GM19452 (cell line): ENCODE measurements around the gene SRSF9.

Experiments used
- ATAC-seq: cut with Tn5 transposase; IDR thresholded peaks from one replicate; pipeline ENCODE4 v1.9.1; 2021; ENCODE audit not compliant: unreplicated experiment

The SRSF9 gene

DNA sequence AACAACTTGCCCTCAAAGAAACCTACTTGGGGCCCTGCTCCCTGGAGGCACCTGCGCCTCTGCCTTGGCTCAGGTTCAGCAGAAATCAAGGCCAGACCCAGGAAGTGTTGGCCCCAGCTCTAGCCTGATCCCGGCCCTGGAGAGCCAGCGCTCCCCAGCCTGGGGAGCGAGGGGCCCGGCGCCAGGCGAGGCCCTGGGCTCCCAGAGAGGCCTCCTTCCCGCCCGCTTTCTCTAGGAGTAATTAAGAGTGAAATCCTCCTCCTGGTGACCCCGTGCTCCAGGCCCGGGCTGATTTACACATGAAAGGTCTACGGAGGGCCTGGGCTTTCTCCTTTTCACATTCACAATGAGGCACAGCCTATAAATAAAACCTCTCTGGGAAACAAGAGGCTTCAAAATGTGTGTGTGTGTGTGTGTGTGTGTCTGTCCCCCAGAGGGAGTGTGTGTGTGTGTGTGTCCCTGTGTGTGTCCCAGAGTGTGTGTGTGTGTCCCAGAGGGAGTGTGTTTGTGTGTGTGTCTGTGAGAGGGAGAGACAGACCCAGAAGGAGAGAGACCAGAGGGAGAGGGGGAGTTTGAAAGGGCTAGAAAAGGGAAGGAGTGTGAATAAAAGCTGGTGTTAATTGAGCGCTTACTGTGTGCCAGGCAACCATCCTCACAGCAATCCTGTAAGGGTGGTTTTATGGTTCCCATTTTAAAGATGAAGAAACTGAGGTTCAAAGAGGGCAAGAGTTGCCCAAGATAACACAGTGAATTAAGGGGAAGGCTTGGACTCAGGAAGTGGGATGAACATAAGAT, 55.5 kb downstream of the SRSF9 start:
- ATAC-seq: no peak

DNA sequence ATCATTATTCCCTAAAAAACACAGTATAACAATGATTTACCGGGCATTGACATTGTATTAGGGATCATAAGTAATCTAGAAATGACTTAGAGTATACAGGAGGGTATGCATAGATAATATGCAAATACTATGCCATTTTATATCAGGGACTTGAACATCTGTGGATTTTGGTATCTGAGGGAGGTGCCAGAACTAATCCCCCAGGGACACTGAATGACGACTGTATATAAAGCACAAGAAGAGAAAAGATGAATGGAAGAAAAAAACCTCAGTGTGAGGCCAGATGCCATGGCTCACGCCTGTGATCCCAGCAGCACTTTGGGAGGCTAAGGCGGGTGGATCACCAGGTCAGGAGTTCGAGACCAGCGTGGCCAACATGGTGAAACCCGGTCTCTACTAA, 57.1 kb downstream of the SRSF9 start:
- no peak for ATAC-seq
